SK-N-SH (cell line): ENCODE results near the gene MEGF10. TPM values are rescaled to one million over a fixed set of nuclear protein-coding genes. Genes with fewer than 3 reads are reported as not detected.

Experiments
- CTCF ChIA-PET: fragments of 300-600, 350-600 bp; formaldehyde crosslinking; extraction: SDS; loops from one replicate; lab custom pipeline; 2021; lab: Yijun Ruan, JAX
- POLR2A ChIA-PET: fragments of 350-600 bp; sonication (Branson Sonifier 250); formaldehyde crosslinking; extraction: SDS; loops from one replicate; lab custom pipeline; 2020; ENCODE audit warnings: antibody characterized with exemption, inconsistent platforms; lab: Yijun Ruan, JAX
- DNase-seq: peaks from one replicate; pipeline ENCODE4 v3.0.0; 2012
- H2AFZ ChIP-seq: fragments of 200-600 bp; sonication (generic); 2 replicates; pipeline ENCODE4 v1.8.1; 2016; ENCODE audit warnings: antibody characterized with exemption, mild to moderate bottlenecking, low read depth
- H3F3A ChIP-seq: fragments of 200-600 bp; sonication (generic); replicated peaks from 2 replicates; pipeline ENCODE3; 2016; ENCODE audit warnings: antibody characterized with exemption, mild to moderate bottlenecking; ENCODE audit not compliant: insufficient read depth
- H3K27ac ChIP-seq, 2 experiments: fragments of 200-500 bp in 1 of 2; fragments of 200-600 bp in 1 of 2; sonication (Bioruptor generic) in 1 of 2; sonication (generic), shearing (Covaris generic) in 1 of 2; 2 replicates each; pipeline versions ENCODE4 v1.5.1 to v1.6.1; 2014 to 2016; ENCODE audit warnings: low read depth in 2 of 2, inconsistent platforms in 1 of 2, low read length in 1 of 2, mild to moderate bottlenecking in 1 of 2, mixed read lengths in 1 of 2
- H3K27me3 ChIP-seq: fragments of 200-600 bp; sonication (generic), shearing (Covaris generic); 2 replicates; pipeline ENCODE4 v1.6.1; 2016; ENCODE audit warnings: mixed run types; ENCODE audit not compliant: insufficient read depth
- H3K36me3 ChIP-seq, 2 experiments: fragments of 200-500 bp in 1 of 2; fragments of 200-600 bp in 1 of 2; sonication (Bioruptor generic) in 1 of 2; sonication (generic) in 1 of 2; replicated peaks in 1 of 2; 2 replicates each; pipeline versions ENCODE3 to v1.5.1; 2014 to 2016; ENCODE audit warnings: low read length in 1 of 2, mild to moderate bottlenecking in 1 of 2; ENCODE audit not compliant: insufficient read depth in 2 of 2, control insufficient read depth in 1 of 2
- H3K4me1 ChIP-seq, 2 experiments: fragments of 200-500 bp in 1 of 2; fragments of 200-600 bp in 1 of 2; sonication (Bioruptor generic) in 1 of 2; sonication (generic), shearing (Covaris generic) in 1 of 2; 2 replicates each; pipeline versions ENCODE4 v1.5.1 to v1.6.1; 2014 to 2016; ENCODE audit warnings: low read depth in 1 of 2, low read length in 1 of 2, mixed run types in 1 of 2; ENCODE audit not compliant: insufficient read depth in 2 of 2, control insufficient read depth in 1 of 2
- H3K4me2 ChIP-seq: fragments of 200-600 bp; sonication (generic), shearing (Covaris generic); 2 replicates; pipeline ENCODE4 v1.6.1; 2017; ENCODE audit warnings: mixed run types
- H3K4me3 ChIP-seq, 2 experiments: fragments of 200-500 bp in 1 of 2; fragments of 200-600 bp in 1 of 2; sonication (Bioruptor generic) in 1 of 2; sonication (generic), shearing (Covaris generic) in 1 of 2; 2 replicates each; pipeline versions ENCODE4 v1.5.1 to v1.8.1; 2014 to 2016; ENCODE audit warnings: low read depth in 2 of 2, inconsistent platforms in 1 of 2, low read length in 1 of 2, mild to moderate bottlenecking in 1 of 2, mixed read lengths in 1 of 2, moderate library complexity in 1 of 2
- H3K79me2 ChIP-seq: fragments of 200-600 bp; sonication (generic); 2 replicates; pipeline ENCODE4 v1.8.1; 2017; ENCODE audit warnings: mild to moderate bottlenecking; ENCODE audit not compliant: insufficient read depth
- H3K9ac ChIP-seq: fragments of 200-600 bp; sonication (generic); 2 replicates; pipeline ENCODE4 v1.6.1; 2017; ENCODE audit warnings: mixed run types
- H3K9me2 ChIP-seq: fragments of 200-600 bp; sonication (generic); 2 replicates; pipeline ENCODE4 v1.6.1; 2017; ENCODE audit warnings: mixed run types
- H3K9me3 ChIP-seq: fragments of 200-600 bp; sonication (generic); 2 replicates; pipeline ENCODE4 v1.6.1; 2017; ENCODE audit warnings: mixed run types, mild to moderate bottlenecking, moderate library complexity
- H4K20me1 ChIP-seq: fragments of 200-600 bp; sonication (generic); 2 replicates; pipeline ENCODE4 v1.6.1; 2017; ENCODE audit warnings: mild to moderate bottlenecking, mixed run types; ENCODE audit not compliant: insufficient read depth
- CHD2 ChIP-seq: fragments of 150-350 bp; IDR thresholded peaks from 2 replicates; pipeline ENCODE4 v1.6.1; 2018; ENCODE audit warnings: low read length; ENCODE audit not compliant: partially characterized antibody
- CTCF ChIP-seq: fragments of 200-600 bp; sonication (generic); IDR thresholded peaks from 2 replicates; pipeline ENCODE4 v1.6.1; 2017; ENCODE audit warnings: antibody characterized with exemption, mild to moderate bottlenecking, moderate library complexity
- ELF1 ChIP-seq: IDR thresholded peaks from 2 replicates; pipeline ENCODE4 v1.4.0; 2012
- EP300 ChIP-seq, 2 experiments: IDR thresholded peaks; 2 replicates each; pipeline versions ENCODE4 v1.4.0 to v1.6.1; 2012; ENCODE audit warnings: borderline replicate concordance in 1 of 2, low read depth in 1 of 2, low read length in 1 of 2
- FOSL2 ChIP-seq: IDR thresholded peaks from 2 replicates; pipeline ENCODE4 v1.4.0; 2012; ENCODE audit warnings: low read depth, mild to moderate bottlenecking, moderate library complexity, borderline replicate concordance
- GATA2 ChIP-seq: sonication (generic); formaldehyde crosslinking; IDR thresholded peaks from 2 replicates; pipeline ENCODE4 v1.5.0; 2020; ENCODE audit warnings: mild to moderate bottlenecking, missing genetic modification reagents
- IRF3 ChIP-seq: fragments of 150-350 bp; IDR thresholded peaks from 2 replicates; pipeline ENCODE4 v1.6.1; 2016; ENCODE audit warnings: mild to moderate bottlenecking, low read depth, low read length
- MAX ChIP-seq: IDR thresholded peaks from 2 replicates; pipeline ENCODE4 v1.4.0; 2012; ENCODE audit warnings: low read depth
- MEF2A ChIP-seq: IDR thresholded peaks from 2 replicates; pipeline ENCODE4 v1.4.0; 2012; ENCODE audit warnings: low read depth, borderline replicate concordance
- MXI1 ChIP-seq: IDR thresholded peaks from 2 replicates; pipeline ENCODE4 v1.6.1; 2012; ENCODE audit warnings: mild to moderate bottlenecking, low read depth, low read length, improper control_type of control experiment
- NFIC ChIP-seq: IDR thresholded peaks from 2 replicates; pipeline ENCODE4 v1.4.0; 2012; ENCODE audit warnings: borderline replicate concordance
- NRF1 ChIP-seq: IDR thresholded peaks from 2 replicates; pipeline ENCODE4 v1.6.1; 2012; ENCODE audit warnings: low read depth, mild to moderate bottlenecking, low read length
- RCOR1 ChIP-seq: fragments of 150-350 bp; IDR thresholded peaks from 2 replicates; pipeline ENCODE4 v1.6.1; 2017; ENCODE audit warnings: antibody characterized with exemption, low read length
- TEAD4 ChIP-seq: IDR thresholded peaks from 2 replicates; pipeline ENCODE4 v1.4.0; 2012; ENCODE audit warnings: mild to moderate bottlenecking, borderline replicate concordance; ENCODE audit not compliant: insufficient read depth
- USF2 ChIP-seq: fragments of 150-350 bp; IDR thresholded peaks from 2 replicates; pipeline ENCODE4 v1.6.1; 2017; ENCODE audit warnings: antibody characterized with exemption, low read length, low read depth, borderline replicate concordance
- WGBS: methylation state at CpG from one replicate; pipeline ENCODE4 v1.1.6; 2017; ENCODE audit warnings: low lambda C conversion rate; 5-methylcytosine and 5-hydroxymethylcytosine counted together
- polyA plus RNA-seq, 3 experiments: library from polyadenylated mRNA; depleted of rRNA; stranded (reverse); fragments of >200 nt; gene quantifications; 2 replicates each; pipeline ENCODE4 v1.2.3, GENCODE V29; 2012

The MEGF10 gene
- polyA plus RNA-seq, 1 of the 3 experiments (the other 2 are of a cell fraction): 1.1 TPM

- TF ChIP-seq USF2: no peak
- no peak for TF ChIP-seq FOSL2
- no peak for TF ChIP-seq ELF1
- no peak for TF ChIP-seq TEAD4
- no peak for TF ChIP-seq IRF3
- TF ChIP-seq MXI1: peak; percentile 37; the same call in 1 of the 2 replicates
- peak; percentile 52; the same call in 1 of the 2 replicates for TF ChIP-seq RCOR1
- no peak for TF ChIP-seq MEF2A
- TF ChIP-seq MAX: no peak
- no peak for TF ChIP-seq CHD2
- TF ChIP-seq GATA2 (CRISPR knock-in tag): peak; percentile 43; the same call in 1 of the 2 replicates
- no peak for TF ChIP-seq NFIC
- peak in 1 of 2 experiments; percentile 60; a peak in 1 of 4 replicates for TF ChIP-seq EP300 (IDR thresholded peaks at IDR 0.05; ENCODE audit: borderline replicate concordance in 1 of 2, low read depth in 1 of 2, low read length in 1 of 2)
- peak; percentile 57 for DNase-seq
- Histone ChIP-seq H4K20me1 (no peaks in the 10 kb centered on the region), H3K36me3 (no peaks in the 10 kb centered on the region), H3K27ac (peak overlapping the region in 1 of 2 experiments; percentile 58; a peak in 1 of 4 replicates), H3K9me3 (no peaks in the 10 kb centered on the region), H3K27me3 (no peaks in the 10 kb centered on the region), H3K9ac (no peak overlapping the region), H3F3A (no peaks in the 10 kb centered on the region), H3K9me2 (no peaks in the 10 kb centered on the region), H3K4me3 (no peak overlapping the region), H3K4me1 (peaks cover 0 to 16% of the 10 kb centered on the region in 2 experiments; a peak in 2 of 4 replicates), H2AFZ (no peak overlapping the region), H3K79me2 (no peaks in the 10 kb centered on the region), H3K4me2 (no peak overlapping the region)
- POLR2A ChIA-PET: no interaction called here
- WGBS: 29% methylated on average over 2 of the region's 2 CpGs
- CTCF ChIA-PET: interaction anchor here (1.4 kb wide), 1 partner anchor 18 kb away, joined by 4 read pairs; no protein-coding TSS in a partner anchor
These were observed 136.1 kb downstream of the MEGF10 start for GRCh38 chr5:127426661-127427060.

- POLR2A ChIA-PET: no interaction called here
- H4K20me1 ChIP-seq: no peaks in the 10 kb centered on the region
- no peaks in the 10 kb centered on the region for H3K36me3 ChIP-seq
- H3K79me2 ChIP-seq: no peaks in the 10 kb centered on the region
- H3K4me1 ChIP-seq: peaks cover 0 to 16% of the 10 kb centered on the region in 2 experiments; a peak in 2 of 4 replicates
- H3F3A ChIP-seq: no peaks in the 10 kb centered on the region
- no peak for DNase-seq
- TF ChIP-seq CTCF: no peak
- no peak for TF ChIP-seq NRF1
- H3K9ac ChIP-seq: no peak overlapping the region
- H3K27me3 ChIP-seq: no peaks in the 10 kb centered on the region
- no peak overlapping the region for H3K4me3 ChIP-seq
- CTCF ChIA-PET: interaction anchor here (0.9 kb wide), 1 partner anchor 9 kb away, joined by 3 read pairs; no protein-coding TSS in a partner anchor
- H3K9me2 ChIP-seq: no peaks in the 10 kb centered on the region
- H3K9me3 ChIP-seq: no peaks in the 10 kb centered on the region
- no peak overlapping the region for H2AFZ ChIP-seq
- no peak overlapping the region for H3K4me2 ChIP-seq
- 89% methylated on average over 2 of the region's 2 CpGs for WGBS
- H3K27ac ChIP-seq: no peak overlapping the region
These were observed 137.7 kb downstream of the MEGF10 start for GRCh38 chr5:127428276-127428675.
